ENCODE results near the gene KLHL33.
A peak's percentile ranks its signal among the peaks of the same experiment; 100 is the strongest.

KLHL33 gene, protein sequence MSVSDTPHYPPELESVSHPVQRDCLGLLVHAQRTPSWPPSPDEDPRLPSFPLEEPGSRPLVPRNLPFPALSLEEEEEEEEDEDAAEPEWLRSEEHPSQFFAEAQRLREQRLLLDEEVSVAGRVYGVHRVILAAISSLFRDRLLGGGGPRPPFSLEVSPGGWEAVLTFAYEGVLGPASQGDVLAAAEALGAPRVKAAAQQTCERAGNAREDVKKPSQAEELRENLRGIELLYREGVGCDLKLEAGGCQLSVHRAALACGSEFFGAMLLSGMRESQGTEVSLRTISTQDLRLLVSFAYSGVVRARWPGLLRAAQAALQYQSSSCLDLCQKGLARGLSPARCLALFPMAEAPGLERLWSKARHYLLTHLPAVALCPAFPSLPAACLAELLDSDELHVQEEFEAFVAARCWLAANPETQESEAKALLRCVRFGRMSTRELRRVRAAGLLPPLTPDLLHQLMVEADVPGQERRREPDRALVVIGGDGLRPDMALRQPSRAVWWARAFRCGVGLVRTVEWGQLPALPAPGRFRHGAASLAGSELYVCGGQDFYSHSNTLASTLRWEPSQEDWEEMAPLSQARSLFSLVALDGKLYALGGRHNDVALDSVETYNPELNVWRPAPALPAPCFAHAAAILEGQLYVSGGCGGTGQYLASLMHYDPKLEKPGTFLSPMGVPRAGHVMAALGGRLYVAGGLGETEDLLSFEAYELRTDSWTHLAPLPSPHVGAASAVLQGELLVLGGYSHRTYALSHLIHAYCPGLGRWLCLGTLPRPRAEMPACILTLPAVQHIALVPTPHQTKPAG

GRCh38 chr14:20435582-20436362, at the start of gene KLHL33:
Gene KLHL33, minus strand, starts transcription at chr14:20436166. Its CDS starts 355 bp downstream, at chr14:20435811.
- Histone ChIP-seq H3K9me3 (ENCODE audit: low read length) (no peaks in the 10 kb centered on the region), H3K27me3 (ENCODE audit: control insufficient read depth in 1 of 2, insufficient read depth in 2 of 2, low read length in 2 of 2) (peaks cover 0 to 7% of the 10 kb centered on the region in 2 donors), H3K36me3 (ENCODE audit: insufficient read depth, low read length) (no peaks in the 10 kb centered on the region), H3K4me3 (ENCODE audit: low read depth in 1 of 2, low read length in 2 of 2) (peak within 1 kb of the TSS in 1 of 2 donors; percentile 39), H3K9ac (ENCODE audit: low read length) (no peak within 1 kb of the TSS), H3K27ac (ENCODE audit: low read depth, low read length) (no peak within 1 kb of the TSS), H3K4me1 (ENCODE audit: insufficient read depth, low read length) (no peaks in the 10 kb centered on the region)

DNA sequence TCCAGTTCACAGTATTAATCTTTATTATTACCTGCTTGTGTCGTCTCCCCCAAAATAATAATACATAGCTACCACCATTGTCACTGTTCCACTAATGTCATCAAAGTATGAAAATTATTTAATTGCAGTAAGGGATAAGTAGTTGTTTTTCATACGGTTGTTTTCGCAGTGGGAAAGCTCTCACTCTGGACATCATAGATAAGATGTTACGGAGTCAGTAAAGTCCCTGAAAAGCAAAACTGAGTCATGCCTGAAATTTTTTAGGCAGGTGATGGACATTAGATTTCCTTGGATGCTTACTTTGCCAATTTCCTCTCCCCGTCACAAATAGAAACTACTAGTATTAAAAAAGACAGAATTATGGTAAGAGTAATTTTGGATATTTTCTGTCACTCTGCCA, 46.4 kb upstream of the KLHL33 start:
- Histone ChIP-seq H3K4me3 (ENCODE audit: low read depth in 1 of 2, low read length in 2 of 2) (no peak overlapping the region), H3K27me3 (ENCODE audit: control insufficient read depth in 1 of 2, insufficient read depth in 2 of 2, low read length in 2 of 2) (no peaks in the 10 kb centered on the region), H3K27ac (ENCODE audit: low read depth, low read length) (no peak overlapping the region), H3K4me1 (ENCODE audit: insufficient read depth, low read length) (peaks cover 9% of the 10 kb centered on the region), H3K36me3 (ENCODE audit: insufficient read depth, low read length) (no peaks in the 10 kb centered on the region), H3K9ac (ENCODE audit: low read length) (no peak overlapping the region), H3K9me3 (ENCODE audit: low read length) (no peaks in the 10 kb centered on the region)

- Histone ChIP-seq H3K4me1 (ENCODE audit: insufficient read depth, low read length) (peaks cover 9% of the 10 kb centered on the region), H3K4me3 (ENCODE audit: low read depth in 1 of 2, low read length in 2 of 2) (no peak overlapping the region), H3K27ac (ENCODE audit: low read depth, low read length) (no peak overlapping the region), H3K27me3 (ENCODE audit: control insufficient read depth in 1 of 2, insufficient read depth in 2 of 2, low read length in 2 of 2) (no peaks in the 10 kb centered on the region), H3K9ac (ENCODE audit: low read length) (no peak overlapping the region), H3K36me3 (ENCODE audit: insufficient read depth, low read length) (peaks cover 16% of the 10 kb centered on the region), H3K9me3 (ENCODE audit: low read length) (no peaks in the 10 kb centered on the region)
These were observed 42.9 kb upstream of the KLHL33 start for GRCh38 chr14:20478894-20479293.

GRCh38 chr14:20477211-20477876, 41.4 kb upstream of the KLHL33 start:
- H3K27me3 ChIP-seq (ENCODE audit: control insufficient read depth in 1 of 2, insufficient read depth in 2 of 2, low read length in 2 of 2), result no peaks in the 10 kb centered on the region
- no peak overlapping the region for H3K4me3 ChIP-seq (ENCODE audit: low read depth in 1 of 2, low read length in 2 of 2)
- H3K9ac ChIP-seq (ENCODE audit: low read length), result no peak overlapping the region
- peaks cover 16% of the 10 kb centered on the region for H3K36me3 ChIP-seq (ENCODE audit: insufficient read depth, low read length)
- no peaks in the 10 kb centered on the region for H3K9me3 ChIP-seq (ENCODE audit: low read length)
- no peak overlapping the region for H3K27ac ChIP-seq (ENCODE audit: low read depth, low read length)
- peaks cover 9% of the 10 kb centered on the region for H3K4me1 ChIP-seq (ENCODE audit: insufficient read depth, low read length)

GRCh38 chr14:20476776-20477175, 40.8 kb upstream of the KLHL33 start:
- Histone ChIP-seq H3K4me3 (ENCODE audit: low read depth in 1 of 2, low read length in 2 of 2) (no peak overlapping the region), H3K9ac (ENCODE audit: low read length) (no peak overlapping the region), H3K27ac (ENCODE audit: low read depth, low read length) (no peak overlapping the region), H3K36me3 (ENCODE audit: insufficient read depth, low read length) (peaks cover 16% of the 10 kb centered on the region), H3K4me1 (ENCODE audit: insufficient read depth, low read length) (peaks cover 9% of the 10 kb centered on the region), H3K27me3 (ENCODE audit: control insufficient read depth in 1 of 2, insufficient read depth in 2 of 2, low read length in 2 of 2) (no peaks in the 10 kb centered on the region), H3K9me3 (ENCODE audit: low read length) (no peaks in the 10 kb centered on the region)

DNA sequence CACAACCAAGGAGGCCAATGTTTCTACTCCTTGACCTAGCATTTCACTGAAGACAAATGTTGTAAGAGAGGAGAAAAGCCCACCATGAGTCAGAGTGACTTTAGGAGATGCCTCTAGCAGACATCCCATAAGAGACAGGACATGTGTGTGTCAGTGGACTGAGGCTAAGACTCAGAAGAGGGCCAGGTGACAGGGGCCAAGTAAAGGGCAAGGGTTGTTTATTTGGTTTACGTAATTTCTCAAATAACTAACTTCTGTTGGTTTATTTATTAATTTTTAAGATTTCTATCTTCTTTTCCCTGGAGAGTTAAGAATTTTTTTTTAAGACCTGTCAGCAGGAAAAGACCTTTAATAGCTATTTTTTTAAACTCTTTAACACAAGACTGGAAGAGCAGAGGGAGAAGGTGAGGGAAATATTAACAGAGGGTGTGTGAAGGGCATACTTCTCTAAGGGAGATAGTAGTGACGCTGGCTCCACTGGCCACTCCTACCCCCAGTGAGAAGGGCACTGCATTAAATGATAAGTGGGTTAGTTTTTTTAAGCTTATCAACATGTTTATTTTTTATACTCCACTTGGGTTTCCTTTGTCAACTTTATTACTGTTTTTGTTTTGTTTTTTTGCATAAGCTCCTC, 36.7 kb upstream of the KLHL33 start:
- Histone ChIP-seq H3K36me3 (ENCODE audit: insufficient read depth, low read length) (peaks cover 16% of the 10 kb centered on the region), H3K9me3 (ENCODE audit: low read length) (no peaks in the 10 kb centered on the region), H3K4me3 (ENCODE audit: low read depth in 1 of 2, low read length in 2 of 2) (no peak overlapping the region), H3K27ac (ENCODE audit: low read depth, low read length) (no peak overlapping the region), H3K4me1 (ENCODE audit: insufficient read depth, low read length) (peaks cover 10% of the 10 kb centered on the region), H3K27me3 (ENCODE audit: control insufficient read depth in 1 of 2, insufficient read depth in 2 of 2, low read length in 2 of 2) (no peaks in the 10 kb centered on the region), H3K9ac (ENCODE audit: low read length) (no peak overlapping the region)

- peak overlapping the region in 1 of 2 donors; percentile 77 for H3K4me3 ChIP-seq (ENCODE audit: low read depth in 1 of 2, low read length in 2 of 2)
- no peaks in the 10 kb centered on the region for H3K9me3 ChIP-seq (ENCODE audit: low read length)
- H3K36me3 ChIP-seq (ENCODE audit: insufficient read depth, low read length), result peaks cover 10% of the 10 kb centered on the region
- H3K4me1 ChIP-seq (ENCODE audit: insufficient read depth, low read length), result peaks cover 8% of the 10 kb centered on the region
- H3K27ac ChIP-seq (ENCODE audit: low read depth, low read length), result no peak overlapping the region
- no peaks in the 10 kb centered on the region for H3K27me3 ChIP-seq (ENCODE audit: control insufficient read depth in 1 of 2, insufficient read depth in 2 of 2, low read length in 2 of 2)
- peak overlapping the region; percentile 66 for H3K9ac ChIP-seq (ENCODE audit: low read length)
These were observed 34.6 kb upstream of the KLHL33 start for GRCh38 chr14:20470603-20470901.

- Histone ChIP-seq H3K4me1 (ENCODE audit: insufficient read depth, low read length) (peaks cover 8% of the 10 kb centered on the region), H3K9me3 (ENCODE audit: low read length) (no peaks in the 10 kb centered on the region), H3K9ac (ENCODE audit: low read length) (peak overlapping the region; percentile 66), H3K27me3 (ENCODE audit: control insufficient read depth in 1 of 2, insufficient read depth in 2 of 2, low read length in 2 of 2) (no peaks in the 10 kb centered on the region), H3K4me3 (ENCODE audit: low read depth in 1 of 2, low read length in 2 of 2) (peak overlapping the region; percentile 77 to 97), H3K27ac (ENCODE audit: low read depth, low read length) (peak overlapping the region; percentile 87), H3K36me3 (ENCODE audit: insufficient read depth, low read length) (peaks cover 8% of the 10 kb centered on the region)
These were observed 34.1 kb upstream of the KLHL33 start for GRCh38 chr14:20469890-20470602.

DNA sequence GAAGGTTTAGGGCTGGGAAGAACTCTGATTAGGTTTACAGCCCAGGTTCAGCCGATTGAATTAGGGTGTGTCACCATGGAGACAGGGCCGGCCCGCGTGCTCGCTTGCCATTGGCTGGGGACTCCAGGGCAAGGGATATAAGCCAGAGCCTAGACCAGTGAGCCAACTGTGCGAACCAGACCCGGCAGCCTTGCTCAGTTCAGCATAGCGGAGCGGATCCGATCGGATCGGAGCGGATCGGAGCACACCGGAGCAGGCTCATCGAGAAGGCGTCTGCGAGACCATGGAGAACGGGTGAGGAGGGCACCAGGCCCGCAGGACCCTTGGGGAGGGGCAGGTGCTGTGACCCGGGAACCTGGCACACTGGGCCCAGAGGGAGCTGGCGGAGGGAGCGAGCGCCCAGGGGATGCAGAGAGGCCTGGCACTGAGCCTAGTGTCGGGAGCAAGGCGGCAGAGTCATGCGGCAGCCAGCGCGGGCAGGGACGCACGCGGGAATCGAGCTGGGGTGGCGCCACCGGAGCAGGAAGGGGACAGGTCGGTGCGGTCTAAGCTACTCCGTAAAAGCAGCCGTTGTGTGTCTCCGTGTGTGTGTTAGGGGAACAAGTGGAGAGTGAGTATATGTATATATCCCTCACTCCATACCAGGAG, 33.4 kb upstream of the KLHL33 start, which contains the start of gene PNP:
TSS of gene PNP (plus strand) at position 165 of the 648 bp plus-strand sequence. CDS start at position 284, 119 bp downstream.
- peak within 1 kb of the TSS; percentile 87 for H3K27ac ChIP-seq (ENCODE audit: low read depth, low read length)
- peak within 1 kb of the TSS; percentile 77 to 97 for H3K4me3 ChIP-seq (ENCODE audit: low read depth in 1 of 2, low read length in 2 of 2)
- peak within 1 kb of the TSS; percentile 66 for H3K9ac ChIP-seq (ENCODE audit: low read length)
- no peaks in the 10 kb centered on the region for H3K9me3 ChIP-seq (ENCODE audit: low read length)
- no peaks in the 10 kb centered on the region for H3K27me3 ChIP-seq (ENCODE audit: control insufficient read depth in 1 of 2, insufficient read depth in 2 of 2, low read length in 2 of 2)
- H3K4me1 ChIP-seq (ENCODE audit: insufficient read depth, low read length), result peaks cover 8% of the 10 kb centered on the region
- H3K36me3 ChIP-seq (ENCODE audit: insufficient read depth, low read length), result peaks cover 2% of the 10 kb centered on the region

GRCh38 chr14:20468764-20469241, 32.8 kb upstream of the KLHL33 start:
- H3K4me1 ChIP-seq (ENCODE audit: insufficient read depth, low read length), result peaks cover 8% of the 10 kb centered on the region
- H3K9ac ChIP-seq (ENCODE audit: low read length), result peak overlapping the region; percentile 66
- H3K9me3 ChIP-seq (ENCODE audit: low read length), result no peaks in the 10 kb centered on the region
- no peaks in the 10 kb centered on the region for H3K27me3 ChIP-seq (ENCODE audit: control insufficient read depth in 1 of 2, insufficient read depth in 2 of 2, low read length in 2 of 2)
- peak overlapping the region; percentile 87 for H3K27ac ChIP-seq (ENCODE audit: low read depth, low read length)
- peak overlapping the region; percentile 77 to 97 for H3K4me3 ChIP-seq (ENCODE audit: low read depth in 1 of 2, low read length in 2 of 2)
- H3K36me3 ChIP-seq (ENCODE audit: insufficient read depth, low read length), result no peaks in the 10 kb centered on the region
